Fibroblast of peridontal ligament (primary cell): ENCODE data around the gene ITGA11.
A peak's percentile ranks its signal among the peaks of the same experiment; 100 is the strongest.

Source experiments
- DNase-seq: peaks from one replicate; pipeline ENCODE4 v3.0.0-alpha.2; 2010; ENCODE audit errors: extremely low read depth

Gene ITGA11

DNA sequence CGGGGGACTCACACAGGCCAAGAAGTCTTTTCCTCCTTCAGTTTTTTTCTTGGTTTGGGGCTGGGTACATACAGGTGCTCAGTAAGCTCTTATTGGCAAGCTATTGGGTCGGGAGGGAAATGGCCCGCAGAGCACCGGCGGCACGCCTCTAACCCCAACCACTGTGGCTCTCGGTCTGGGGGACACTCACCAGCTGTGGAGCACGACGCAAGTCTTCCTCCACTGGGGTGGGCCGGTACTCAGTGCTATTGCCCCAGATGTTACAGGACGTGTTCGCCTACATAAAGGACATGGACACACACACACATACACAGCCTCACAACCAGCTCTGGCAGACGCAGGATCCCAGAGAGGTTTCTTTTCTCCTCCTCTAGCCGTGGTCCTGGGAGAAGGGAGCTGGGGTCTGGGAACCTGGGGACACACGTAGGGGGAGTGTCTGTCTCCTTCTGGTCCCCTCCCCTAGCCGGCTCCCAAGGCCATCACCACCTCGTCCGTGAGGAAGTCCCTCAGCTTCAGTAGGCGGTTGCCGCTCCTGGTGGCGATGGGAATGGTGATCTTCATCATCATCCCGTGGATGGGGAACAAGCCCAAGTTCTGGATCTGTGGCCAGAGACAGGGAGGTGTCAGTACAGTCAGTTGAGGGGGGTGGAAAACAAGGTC lies 121.0 kb downstream of the ITGA11 start:
- no peak for DNase-seq

DNA sequence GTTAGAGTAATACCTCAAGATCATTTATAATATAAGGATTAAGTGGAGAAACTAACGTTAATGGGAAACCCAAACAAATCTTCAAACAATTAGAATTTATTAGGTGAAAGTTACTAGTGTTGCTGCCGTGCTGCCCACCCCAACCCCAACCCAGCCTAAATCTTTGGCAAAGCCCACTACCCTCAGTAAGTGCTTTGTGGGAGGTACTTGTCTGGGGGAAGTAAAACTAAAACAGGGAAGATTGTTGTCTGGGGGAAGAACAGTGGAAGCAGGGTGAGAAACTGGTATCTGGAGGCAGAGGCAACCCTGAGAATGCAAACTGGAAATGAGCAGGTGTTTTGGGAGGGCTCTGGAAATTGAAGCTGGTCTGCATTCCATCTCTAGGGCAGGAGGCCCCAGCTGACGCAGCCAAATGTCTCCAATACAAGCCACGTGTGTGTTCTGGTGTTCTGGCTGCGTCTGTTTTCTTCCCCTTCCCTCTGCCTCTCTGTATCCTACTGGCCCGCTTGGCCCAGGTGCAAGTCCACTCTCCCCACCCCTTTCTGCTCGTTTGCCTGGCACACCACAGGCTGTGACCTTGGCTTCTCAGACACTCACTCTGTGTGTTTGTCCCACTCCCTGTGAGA lies 121.7 kb downstream of the ITGA11 start:
- DNase-seq = no peak

GRCh38 chr15:68309024-68309423 lies 122.9 kb downstream of the ITGA11 start:
- peak; percentile 49 for DNase-seq

GRCh38 chr15:68307131-68307928 lies 124.6 kb downstream of the ITGA11 start:
- no peak for DNase-seq

- DNase-seq = no peak
These were observed 126.5 kb downstream of the ITGA11 start for GRCh38 chr15:68305420-68305871.

DNA sequence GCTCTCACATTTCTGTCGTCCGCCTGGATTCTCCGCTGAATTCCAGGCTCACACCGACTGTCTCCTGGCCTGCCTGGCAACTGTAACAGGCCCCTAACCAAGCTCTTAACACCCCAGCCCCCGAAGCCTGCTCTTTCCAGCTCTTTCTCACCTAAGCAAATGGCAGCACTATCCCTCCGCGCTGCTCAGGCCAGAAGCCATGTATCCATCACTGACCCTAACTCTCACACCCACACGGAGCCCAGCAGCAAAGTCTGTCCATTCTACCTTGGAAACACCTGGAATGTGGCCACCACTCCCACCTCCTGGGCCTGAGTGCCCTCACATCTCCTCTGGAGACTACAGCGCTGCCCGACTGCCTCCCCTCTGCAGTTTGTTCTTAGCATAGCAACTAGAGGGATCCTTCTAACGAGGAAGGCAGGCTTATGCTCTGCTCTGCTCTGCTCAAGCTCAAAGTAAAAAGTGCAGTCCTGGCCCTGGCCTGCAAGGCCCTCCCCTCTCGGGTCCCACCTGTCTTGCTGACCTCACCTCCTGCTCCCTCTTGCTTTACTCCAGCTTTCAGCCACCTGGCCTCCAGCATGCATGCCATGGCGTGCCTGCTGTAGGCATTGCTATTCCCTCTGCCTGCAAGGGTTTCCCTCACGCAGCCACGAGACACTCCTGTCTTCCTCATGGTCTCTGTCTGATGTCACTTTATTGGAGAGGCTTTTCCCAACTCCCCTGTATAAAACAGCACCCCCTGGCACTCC lies 127.2 kb downstream of the ITGA11 start:
- no peak for DNase-seq

- DNase-seq = no peak
These were observed 128.2 kb downstream of the ITGA11 start for GRCh38 chr15:68303560-68304436.

DNA sequence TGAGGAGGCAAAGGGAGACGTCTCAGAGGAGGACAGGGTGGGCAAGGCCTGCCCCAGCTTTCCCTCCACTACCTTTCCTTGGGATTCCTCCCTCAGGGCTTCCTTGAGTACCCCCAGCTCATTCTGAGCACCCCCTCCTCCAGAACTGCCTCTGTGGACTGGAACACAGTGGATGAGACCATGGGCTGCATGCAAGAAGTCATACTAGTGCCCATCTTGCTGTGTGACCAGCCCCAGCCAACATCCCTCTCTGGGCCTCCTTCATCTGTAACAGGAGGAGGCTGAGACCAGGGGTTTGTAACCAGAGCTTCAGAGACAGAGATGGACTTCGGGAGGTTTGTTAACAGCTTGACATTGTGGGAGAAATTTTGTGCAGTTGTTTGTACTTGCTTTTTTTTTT lies 128.8 kb downstream of the ITGA11 start:
- DNase-seq = no peak

DNA sequence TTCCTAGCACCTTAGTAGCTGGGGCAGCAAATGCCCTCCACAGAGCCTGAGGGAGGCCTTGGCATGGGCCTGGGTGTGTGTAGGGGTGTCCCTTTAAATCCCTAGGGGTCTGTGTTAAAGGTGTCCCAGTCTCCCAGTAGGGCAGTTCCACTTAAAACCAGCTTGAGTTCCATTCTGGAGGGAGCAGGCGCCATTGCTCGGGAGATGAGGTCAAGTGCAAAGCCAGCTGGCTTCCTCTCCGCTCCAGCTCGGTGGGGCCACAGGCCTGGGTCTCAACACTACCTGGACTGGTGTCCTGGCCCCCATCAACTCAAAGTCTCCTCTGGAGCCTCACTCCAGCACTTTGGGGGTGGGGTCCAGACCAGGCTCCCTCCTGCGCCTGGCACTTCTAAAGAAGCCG lies 129.2 kb downstream of the ITGA11 start:
- DNase-seq = no peak

DNA sequence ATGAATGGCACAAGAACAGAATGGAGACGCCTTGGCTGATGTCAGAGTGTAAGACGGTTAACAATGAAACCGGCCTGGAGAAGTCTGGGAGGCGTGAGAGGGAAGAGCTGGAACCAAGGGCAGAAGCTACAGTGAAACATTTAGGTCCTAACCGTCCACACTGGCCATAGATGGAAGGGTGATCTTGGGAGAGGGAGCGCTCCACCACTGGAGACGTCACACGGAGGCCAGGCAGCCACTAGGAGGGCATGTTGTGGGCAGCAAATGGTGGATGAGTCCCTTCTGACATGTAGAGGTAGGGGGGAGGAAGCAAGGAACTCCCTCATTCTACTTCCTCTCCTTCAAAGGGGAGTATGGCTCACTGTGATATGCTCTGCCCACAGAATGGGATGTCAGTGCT lies 130.7 kb downstream of the ITGA11 start:
- DNase-seq = no peak

DNA sequence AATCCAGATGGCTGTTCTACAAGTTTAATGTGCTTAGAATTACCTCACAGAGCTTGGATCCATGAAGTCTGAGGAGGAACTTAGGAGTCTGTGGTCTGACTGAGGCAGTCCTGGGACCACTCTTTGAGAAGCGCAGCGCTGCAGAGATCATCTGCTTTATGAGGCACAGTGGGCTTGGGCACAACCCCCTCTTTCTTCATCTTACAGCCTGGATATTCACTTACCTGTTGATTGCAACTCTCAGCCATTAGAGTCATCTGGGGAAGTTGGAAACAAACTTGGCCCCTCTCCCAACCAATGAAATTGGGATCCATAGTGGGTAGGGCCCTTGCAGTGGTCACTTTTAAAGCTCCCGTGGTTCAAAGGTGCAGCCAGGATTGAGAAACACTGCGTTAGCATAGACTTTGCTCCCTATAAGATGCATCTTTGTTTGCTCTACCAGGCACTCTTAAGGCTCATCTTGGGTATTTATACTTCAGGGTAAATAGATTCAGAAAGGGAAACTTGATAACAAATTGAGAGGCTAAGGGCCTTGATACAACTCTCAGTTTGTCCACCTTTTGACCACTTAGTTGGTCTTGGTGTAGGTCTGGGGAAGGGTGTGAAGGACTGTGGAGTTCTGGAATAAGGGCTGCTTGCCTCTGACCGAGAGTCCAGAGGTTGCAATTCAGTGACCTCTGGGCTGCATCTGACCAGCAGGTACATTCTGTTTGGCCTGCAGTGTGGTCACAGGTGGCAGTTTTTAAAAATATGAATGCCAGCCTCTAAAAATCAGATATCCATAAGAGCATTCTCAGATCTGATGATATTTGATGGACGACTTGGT lies 131.6 kb downstream of the ITGA11 start:
- no peak for DNase-seq

GRCh38 chr15:68299436-68299835 lies 132.5 kb downstream of the ITGA11 start:
- DNase-seq = peak; percentile 47

GRCh38 chr15:68298882-68299381 lies 133.0 kb downstream of the ITGA11 start:
- peak; percentile 68 for DNase-seq

DNA sequence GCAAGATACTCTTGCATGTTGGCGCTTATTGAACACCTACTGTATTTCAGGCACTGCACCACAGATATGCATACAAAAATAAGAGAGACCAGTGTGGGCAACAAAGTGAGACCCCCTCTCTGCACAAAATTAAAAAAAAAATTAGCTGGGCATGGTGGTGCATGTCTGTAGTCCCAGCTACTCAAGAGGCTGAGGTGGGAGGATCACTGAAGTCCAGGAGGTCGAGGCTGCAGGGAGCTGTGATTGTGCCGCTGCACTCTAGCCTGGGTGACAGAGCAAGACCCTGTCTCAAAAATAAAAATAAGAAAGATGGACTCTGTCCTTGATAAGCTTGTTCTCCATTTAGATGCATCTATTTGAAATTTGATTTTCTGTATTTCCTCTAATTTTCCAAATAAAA lies 133.6 kb downstream of the ITGA11 start:
- DNase-seq = no peak

- no peak for DNase-seq
These were observed 136.8 kb downstream of the ITGA11 start for GRCh38 chr15:68295014-68295805.

- no peak for DNase-seq
These were observed 139.0 kb downstream of the ITGA11 start for GRCh38 chr15:68292967-68293366.

- DNase-seq = no peak
These were observed 139.7 kb downstream of the ITGA11 start for GRCh38 chr15:68292157-68292781.

GRCh38 chr15:68290715-68291114 lies 141.2 kb downstream of the ITGA11 start:
- no peak for DNase-seq
